Hypothalamus (tissue), 51 donors: Measurements from ENCODE around the gene TFRC.
"Not testable (repeated sequence)": the region's sequence is repeated elsewhere in the genome, so short reads cannot be mapped to it uniquely, and the experiment has no call there.

Experiments
- DNase-seq, 51 donors: peaks; one replicate each; lab custom pipeline; 2025; lab: John Stamatoyannopoulos, UW

The TFRC gene

DNA sequence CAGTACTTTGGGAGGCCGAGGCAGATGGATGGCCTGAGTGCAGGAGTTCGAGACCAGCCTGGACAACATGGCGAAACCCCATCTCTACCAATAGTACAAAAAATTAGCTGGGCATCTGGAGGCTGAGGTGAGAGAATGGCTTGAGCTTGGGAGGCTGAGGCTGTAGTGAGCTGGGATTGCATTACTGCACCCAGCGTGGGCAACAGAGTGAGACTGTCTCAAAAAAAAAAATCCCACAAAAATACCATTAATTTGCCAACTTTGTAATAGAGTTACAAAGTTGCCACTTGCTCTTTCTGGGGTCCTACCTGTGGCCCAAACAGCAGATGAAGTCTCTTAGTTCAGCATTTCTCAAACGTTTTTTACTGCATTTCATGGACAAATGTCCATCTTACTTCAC is 6.0 kb upstream of the TFRC start:
- DNase-seq: no peak

DNA sequence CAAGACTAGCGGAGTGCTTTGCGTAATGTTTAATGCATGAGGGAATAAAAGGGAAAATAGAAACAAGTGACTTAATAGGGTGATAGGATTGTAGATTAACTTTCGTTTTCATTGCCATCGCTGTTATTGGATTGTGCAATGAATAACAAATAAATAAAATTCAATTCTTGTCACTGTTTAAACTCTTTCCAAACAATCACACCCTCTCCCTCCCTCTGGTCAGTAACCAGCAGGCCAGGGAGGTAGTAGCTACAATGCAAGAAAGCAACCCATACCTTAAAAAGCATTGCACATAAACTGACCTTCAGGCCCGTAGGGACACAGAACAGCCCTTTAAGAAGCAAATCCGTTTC is 705 bp upstream of the TFRC start:
- DNase-seq: no peak

DNA sequence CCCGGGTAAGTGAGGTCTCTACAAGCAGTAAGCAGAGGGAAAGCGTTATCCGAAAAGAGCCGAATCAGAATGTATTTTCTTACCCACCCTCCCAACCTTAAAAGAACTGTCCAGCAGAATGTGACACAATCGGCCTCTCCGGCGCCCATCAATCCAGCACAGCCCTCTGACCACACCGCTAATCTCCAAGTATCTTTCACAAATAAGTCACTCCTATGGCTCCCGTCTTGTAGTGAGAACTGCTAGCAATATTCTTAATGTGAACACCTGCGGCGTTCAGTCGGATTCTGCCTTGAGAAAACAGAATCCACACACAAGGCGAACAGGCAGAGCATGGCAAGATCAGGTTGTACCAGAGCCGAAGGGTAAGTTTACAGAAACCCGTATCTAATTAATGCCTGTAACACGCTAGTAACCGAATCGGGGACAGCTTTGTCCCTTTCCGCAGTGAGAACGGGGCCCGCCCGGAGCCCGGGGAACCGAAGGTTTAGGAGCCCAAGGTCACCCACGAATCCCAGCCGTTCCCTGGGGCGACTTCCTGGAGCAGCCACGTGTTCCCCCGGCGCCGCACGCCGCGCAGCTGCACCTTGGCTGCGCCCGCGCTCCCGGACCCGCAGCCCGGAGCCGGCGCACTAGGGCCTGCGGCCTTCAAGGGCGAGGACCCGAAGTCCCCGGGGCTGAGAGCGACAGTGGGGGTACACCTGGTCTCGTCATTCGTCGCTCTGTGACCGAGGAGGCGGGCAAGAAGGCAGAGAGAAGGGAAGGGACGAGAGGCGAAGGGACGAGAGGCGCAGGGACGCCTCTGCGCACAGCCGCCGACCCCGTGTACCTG is 672 bp downstream of the TFRC start:
- peak in 44 of 51 donors; percentile 12 to 68 (median 48) for DNase-seq

DNA sequence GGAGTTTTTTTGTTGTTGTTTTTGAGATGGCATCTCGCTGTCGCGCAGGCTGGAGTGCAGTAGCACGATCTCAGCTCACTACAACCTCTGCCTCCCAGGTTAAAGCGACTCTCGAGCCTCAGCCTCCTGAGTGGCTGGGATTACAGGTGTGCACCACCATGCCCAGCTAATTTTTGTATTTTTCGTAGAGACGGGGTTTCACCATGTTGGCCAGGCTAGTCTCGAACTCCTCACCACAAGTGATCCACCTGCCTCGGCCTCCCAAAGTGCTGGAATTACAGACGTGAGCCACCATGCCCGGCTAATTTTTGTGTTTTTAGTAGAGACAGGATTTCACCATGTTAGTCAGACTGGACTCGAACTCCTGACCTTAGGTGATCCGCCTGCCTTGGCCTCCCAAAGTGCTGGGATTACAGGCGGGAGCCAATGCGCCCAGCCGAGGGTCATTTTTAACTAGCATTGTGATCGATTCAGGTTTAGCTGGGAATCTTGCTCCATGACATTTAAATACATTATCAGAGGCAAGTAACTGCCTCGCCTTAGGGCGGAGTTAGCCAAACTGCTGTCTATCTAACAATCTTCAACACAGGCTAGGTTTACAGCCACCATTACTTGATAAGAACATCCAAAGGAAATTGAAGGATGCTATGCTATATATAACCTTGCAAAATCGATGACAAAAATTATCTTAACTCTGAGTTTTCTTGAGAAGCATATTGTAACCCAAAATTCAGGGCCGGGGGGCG is 1.6 kb downstream of the TFRC start:
- DNase-seq: not testable (repeated sequence)

DNA sequence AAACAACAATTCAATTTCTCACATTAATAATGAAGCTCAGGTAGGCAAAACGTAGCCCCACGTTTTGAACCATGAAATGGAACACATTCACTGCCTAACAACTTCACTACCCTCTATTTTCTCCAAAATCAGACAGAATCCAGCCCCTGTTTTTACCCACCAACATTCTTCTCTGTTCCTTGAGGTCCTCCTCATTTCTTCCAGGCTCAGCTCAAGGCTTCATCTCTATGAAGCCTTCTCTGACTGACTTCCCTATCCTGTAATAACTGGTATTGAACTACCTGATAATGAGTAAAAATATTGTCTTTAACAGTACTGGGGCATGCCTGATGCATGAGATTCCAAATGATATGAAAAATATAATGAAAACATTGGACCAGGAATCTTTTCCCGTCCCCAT is 2.2 kb downstream of the TFRC start:
- no peak for DNase-seq

DNA sequence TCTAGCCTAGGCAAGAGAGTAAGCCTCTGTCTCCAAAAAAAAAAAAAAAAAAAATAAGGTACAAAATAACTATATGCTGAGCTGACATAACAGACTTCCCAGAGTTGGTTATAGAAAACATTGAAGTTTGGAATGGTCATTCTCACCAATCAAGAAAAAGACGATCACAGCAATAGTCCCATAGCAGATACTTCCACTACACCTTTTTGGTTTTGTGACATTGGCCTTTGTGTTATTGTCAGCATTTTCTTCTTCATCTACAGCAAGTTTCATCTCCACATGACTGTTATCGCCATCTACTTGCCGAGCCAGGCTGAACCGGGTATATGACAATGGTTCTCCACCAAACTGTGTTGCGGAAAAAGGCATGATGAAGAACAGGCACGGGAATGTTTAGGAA is 6.9 kb downstream of the TFRC start:
- no peak for DNase-seq

DNA sequence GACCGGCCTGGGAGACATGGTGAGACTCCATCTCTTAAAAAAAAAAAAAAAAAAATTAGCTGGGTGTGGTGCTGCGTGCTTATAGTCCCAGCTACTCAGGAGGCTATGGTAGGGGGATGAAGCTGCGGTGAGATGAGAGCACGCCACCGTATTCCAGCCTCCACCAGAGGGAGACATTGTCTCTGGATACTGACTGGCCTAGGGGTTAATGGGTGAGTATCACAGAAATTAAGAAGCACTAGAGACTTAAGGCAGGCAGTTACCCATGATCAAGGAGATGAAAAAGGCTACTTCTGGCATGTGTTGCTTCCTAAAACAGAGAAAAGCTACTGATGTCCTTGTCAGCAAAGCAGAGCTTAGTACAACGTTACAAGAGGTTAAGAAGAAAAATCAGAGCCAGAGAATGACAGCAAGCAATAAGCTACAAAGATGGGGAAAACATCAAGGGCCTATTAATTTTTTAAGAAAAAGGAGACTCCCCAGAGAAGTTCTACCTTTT is 8.6 kb downstream of the TFRC start:
- DNase-seq: peak in 34 of 51 donors; percentile 2 to 70 (median 30)

DNA sequence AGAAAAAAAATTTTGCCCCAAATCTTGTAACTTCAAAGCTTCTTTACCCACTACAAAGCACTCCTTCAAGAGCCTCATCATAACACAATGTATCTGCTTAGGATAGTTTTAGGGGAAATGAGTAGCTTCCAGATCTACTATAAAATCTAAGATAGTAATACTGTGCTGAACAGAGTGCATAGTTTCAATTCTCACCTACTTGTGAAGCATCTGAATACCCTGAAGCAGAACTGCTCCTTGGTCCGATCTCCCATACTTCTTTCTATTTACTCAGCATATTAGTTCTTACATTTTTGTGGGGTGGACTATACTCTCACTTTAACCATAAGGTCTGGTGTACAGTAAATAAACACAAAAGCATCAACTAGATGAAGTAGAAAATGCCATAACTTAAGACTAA is 9.6 kb downstream of the TFRC start:
- no peak for DNase-seq

DNA sequence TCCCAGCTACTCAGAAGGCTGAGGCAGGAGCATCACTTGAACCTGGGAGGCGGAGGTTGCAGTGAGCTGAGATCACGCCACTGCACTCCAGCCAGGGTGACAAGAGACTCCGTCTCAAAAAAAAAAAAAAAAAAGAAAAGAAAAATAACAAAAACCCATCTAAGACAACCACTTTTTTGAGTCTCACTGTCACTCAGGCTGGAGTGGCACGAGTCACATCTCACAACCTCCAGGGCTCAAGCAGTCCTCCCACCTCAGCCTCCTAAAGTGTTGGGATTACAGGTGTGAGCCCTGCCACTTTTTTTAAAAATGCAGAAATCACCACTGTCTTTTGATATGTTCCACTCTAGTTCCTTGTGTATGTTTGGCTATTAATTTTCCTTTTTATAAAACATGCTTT is 13.1 kb downstream of the TFRC start:
- DNase-seq: not testable (repeated sequence)

DNA sequence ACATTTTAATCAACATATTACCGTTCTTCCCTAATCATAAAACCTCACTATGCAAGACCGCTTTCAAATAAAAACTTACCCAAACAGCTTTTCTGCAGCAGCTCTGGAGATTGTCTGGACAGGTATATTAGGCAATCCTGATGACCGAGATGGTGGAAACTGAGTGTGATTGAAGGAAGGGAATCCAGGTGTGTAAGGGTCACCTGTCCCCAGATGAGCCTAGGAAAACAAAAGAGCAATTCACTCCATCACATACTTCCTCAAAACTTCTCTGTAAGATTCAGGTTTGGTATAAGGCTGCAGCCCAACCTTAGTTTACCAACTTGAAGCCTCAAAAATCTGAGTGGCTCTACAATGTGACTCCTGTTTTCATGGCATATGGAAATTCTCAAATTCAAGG is 14.5 kb downstream of the TFRC start:
- DNase-seq: no peak

DNA sequence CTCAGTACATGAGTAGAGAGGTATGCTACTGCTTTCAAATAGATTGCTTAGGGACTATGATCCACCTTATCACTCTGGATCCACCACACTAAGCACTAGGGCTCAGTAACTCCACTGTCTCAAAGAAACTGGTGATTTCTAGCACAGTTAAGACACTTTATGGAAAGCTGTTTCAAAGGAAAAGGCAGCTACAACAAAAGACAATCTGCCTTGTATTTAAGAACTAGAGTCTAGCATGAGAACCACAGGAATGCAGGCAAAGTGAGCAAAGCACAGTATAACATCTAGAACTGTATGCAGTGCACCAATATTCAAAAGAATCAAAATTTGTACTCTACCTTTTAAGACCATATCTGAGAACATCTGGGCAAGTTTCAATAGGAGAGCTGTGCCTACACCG is 17.9 kb downstream of the TFRC start:
- no peak for DNase-seq

DNA sequence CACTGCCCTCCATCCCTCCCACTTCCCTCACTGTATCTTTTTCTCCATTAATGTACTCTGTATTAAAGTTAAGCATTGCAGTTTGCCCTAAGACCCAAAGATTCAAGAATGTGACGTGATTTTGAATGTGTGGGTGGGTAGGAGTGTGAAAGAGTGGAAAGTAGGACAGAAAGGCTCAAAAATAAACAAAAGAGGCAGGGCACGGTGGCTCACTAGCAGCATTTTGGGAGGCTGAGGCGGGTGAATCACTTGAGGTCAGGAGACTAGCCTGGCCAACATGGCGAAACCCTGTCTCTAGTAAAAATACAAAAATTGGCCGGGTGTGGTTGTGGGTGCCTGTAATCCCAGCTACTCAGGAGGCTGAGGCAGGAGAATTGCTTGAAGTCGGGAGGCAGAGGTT is 18.4 kb downstream of the TFRC start:
- DNase-seq: no peak

DNA sequence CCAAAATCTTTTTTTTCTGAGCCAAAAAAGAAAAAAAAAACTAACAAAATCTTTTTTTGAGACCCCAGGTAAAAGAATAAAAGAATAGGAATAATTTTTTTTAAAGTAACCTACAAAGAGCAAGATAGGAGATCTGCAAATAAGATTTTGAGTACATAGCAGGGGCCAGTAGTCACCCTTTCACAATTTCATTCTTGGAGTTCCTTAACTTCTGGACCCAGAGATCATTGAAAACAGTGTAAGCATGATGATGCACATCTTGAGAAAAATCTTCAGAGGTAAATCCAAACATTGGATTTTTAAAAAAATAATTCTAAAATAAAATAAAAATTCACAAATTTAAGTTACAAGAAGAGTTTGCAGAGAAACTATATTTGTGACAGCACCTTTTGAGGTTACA is 18.8 kb downstream of the TFRC start:
- DNase-seq: no peak

DNA sequence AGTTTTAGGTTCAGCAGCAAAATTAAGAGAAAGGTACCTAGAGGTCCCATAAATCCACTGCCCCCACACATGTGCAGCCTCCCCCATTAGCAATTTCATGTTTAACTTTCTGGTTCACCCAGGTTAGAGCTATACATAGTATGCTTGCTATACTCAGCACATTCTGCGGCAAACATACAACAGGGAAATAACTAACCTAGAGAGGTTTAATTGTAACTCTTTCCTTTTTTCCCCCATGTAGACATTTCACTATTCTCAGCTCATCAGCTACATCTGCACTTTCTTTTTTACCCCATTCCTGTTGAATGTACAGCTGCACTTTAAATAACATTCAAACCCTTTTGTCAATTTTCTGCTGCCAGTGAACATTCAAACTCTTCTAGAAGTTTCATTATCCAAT is 21.1 kb downstream of the TFRC start:
- DNase-seq: no peak

DNA sequence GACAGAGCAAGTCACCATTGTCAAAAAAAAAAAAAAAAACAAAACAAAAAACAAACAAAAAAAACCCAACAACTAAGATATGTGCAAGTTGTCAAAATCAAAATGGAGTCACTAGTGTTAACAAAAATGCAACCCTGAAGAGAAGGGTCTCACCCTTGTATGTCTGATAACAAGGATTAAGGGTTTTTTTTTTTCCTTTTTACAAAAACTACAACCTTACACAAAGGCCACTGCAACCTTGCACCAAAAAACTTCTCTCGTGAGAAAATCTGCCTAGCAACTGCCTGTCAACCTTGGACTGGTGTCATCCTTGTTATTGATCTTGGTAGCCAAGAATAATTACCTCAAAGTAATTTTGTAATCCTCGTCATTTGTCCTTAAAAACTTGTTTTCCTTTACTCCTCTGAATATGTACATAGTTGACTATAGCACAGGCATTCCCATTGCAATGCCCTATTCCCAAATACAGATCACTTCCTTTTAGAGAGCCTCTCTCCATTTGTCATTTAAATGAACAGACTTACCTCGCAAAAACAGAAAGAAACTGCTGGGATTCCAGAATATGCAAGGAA is 24.0 kb downstream of the TFRC start:
- DNase-seq: no peak

DNA sequence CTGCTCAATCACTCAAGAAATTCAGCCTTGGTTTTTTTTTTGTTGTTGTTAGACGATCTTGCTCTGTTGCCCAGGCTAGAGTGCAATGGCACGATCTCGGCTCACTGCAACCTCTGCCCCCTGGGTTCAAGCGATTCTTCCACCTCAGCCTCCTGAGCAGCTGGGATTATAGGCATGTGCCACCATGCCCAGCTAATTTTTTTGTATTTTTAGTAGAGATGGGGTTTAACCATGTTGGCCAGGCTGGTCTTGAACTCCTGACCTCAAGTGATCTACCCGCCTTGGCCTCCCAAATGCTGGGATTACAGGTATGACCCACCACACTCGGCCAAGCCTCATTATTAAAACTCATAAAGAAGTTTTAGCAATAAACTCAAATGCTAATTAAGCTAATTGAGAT is 25.5 kb downstream of the TFRC start:
- DNase-seq: not testable (repeated sequence)

DNA sequence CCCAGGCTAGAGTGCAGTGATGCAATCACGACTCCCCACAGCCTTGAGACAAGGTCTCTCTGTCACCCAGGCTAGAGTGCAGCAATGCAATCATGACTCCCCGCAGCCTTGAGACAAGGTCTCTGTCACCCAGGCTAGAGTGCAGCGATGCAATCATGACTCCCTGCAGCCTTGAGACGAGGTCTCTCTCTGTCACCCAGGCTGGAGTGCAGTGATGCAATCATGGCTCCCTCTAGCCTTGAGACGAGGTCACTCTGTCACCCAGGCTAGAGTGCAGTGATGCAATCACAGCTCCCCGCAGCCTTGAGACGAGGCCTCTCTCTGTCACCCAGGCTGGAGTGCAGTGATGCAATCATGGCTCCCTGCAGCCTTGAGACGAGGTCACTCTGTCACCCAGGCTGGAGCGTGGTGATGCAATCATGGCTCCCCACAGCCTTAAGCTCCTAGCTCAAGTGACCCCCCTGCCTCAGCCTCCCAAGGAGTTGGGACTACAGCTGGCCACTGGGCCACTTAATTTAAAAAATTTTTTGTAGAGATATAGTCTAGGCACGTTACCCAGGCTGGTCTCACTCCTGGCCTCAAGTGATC is 26.1 kb downstream of the TFRC start:
- DNase-seq: peak in 1 of 51 donors; percentile 23

DNA sequence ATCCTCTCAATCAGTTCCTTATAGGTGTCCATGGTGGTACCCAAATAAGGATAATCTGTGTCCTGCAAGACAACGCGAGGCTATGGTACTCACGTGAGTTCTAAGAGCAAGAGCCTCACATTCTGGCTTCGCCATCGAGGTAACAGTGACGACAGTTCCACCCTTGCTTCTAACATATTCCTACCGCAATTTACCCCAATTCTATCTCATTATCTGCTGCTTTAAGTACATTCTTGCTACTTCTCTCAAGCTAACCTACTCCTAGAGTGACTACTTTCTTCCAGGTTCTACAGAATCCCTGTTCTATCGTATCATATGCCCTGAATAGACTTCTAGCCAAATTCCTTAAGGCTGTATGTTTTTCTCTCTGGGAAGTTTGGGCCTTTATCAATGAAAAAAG is 26.6 kb downstream of the TFRC start:
- DNase-seq: no peak

DNA sequence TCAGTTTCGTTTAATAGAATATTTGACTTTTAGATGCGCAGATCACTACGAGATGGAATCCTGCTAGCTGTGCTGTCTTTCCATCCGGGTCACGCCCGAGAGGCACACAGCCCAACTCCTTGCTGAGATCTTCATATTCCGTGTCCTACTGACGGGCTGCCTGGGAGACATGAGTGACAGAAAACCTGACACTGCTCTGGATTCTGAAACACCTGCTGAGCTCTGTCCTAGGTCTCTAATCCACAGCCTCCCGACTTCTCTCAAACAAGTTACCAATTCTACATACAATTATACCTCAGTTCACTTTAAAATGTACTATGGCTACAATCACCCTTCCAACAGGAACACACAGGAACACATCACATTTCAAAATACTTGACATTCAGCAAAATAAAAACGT is 27.2 kb downstream of the TFRC start:
- DNase-seq: no peak

DNA sequence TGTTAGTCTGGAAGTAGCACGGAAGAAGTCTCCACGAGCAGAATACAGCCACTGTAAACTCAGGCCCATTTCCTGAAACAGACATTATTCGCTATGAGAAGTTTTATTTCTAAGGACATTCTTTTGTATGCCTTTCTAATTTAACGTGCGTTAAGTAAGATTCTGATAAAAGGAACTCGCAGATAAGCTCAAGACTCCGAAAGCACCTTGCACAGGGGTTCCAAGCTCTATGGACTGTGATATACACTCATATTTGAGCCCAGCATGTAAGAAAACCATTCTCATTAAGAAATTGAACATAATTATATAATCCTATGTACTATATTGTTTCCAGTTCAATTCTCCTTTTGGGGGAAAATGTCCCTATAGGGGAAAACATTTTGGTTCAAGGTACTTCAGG is 28.4 kb downstream of the TFRC start:
- DNase-seq: no peak
